ENCODE results near the gene SETBP1. TPM values are rescaled to one million over a fixed set of nuclear protein-coding genes. Genes with fewer than 3 reads are reported as not detected.

The SETBP1 gene
- total RNA-seq (2014; rRNA removed; shearing (Covaris generic); ENCODE audit: low replicate concordance), result 3.4 and 5.4 TPM in 2 replicates

DNA sequence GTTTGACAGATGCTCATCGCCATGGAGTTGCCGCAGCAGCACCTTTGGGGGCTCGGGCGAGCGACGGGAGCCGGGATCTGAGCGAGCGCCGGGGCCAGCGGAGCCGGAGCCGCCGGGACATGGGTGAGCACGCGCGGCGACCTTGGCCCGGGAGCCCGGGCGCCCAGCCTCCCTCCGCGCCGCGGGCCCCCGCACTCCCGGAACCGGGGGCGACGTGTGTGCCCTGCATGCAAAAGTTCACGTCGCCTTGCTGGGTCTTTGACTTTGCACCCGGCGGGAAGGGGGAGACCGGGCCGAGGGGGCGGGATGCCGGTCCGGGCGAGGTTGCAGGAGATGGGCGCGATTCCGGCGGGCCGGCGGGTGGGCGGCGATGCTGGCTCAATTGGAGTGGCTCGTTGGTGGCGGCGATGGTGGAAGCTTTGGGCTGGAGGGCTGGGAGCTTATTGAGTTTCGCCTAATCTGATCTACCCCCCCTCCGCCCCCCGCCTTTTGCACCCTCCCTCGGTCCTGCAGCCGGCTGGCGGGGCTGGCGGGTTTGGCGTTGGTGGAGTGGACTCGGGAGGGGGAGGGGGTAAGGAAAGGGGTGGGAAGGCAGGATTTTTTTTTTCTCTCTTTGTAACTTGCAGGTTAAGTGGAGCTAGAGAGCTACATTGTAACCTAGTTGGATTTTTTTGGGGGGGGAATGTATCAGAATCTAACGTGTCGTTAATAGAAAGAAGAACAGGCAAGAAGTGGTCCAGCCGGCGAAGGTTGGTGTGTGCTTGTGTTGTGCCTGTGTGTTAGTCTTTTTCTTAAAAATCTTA lies at the start of gene SETBP1:
Gene SETBP1, plus strand, starts transcription at position 616 of the 803 bp plus-strand sequence. CDS start 20,459 bp downstream, outside the sequence.
- Histone ChIP-seq H3K4me2 (ENCODE audit: low read depth, low read length, poor library complexity, severe bottlenecking) (peak within 1 kb of the TSS; percentile 80), H3K36me3 (ENCODE audit: insufficient read depth, low read length) (no peaks in the 10 kb centered on the region), H4K20me1 (ENCODE audit: insufficient read depth, low read depth, low read length) (no peaks in the 10 kb centered on the region), H3K4me1 (ENCODE audit: low read length) (peaks cover 35% of the 10 kb centered on the region), H3K4me3 (ENCODE audit: low read length) (peak within 1 kb of the TSS; percentile 75), H3K79me2 (ENCODE audit: low read length) (no peaks in the 10 kb centered on the region), H3K27me3 (ENCODE audit: low read length) (no peaks in the 10 kb centered on the region), H3K9ac (ENCODE audit: low read length) (peak within 1 kb of the TSS; percentile 68), H3K27ac (ENCODE audit: low read length) (no peak within 1 kb of the TSS), H3K9me3 (ENCODE audit: low read length) (no peaks in the 10 kb centered on the region), H3K9me2 (replicated peaks; ENCODE audit: insufficient read depth, low read length) (no peaks in the 10 kb centered on the region), H2AFZ (ENCODE audit: low read length) (peak within 1 kb of the TSS; percentile 71; the same call in 1 of the 2 replicates)
- DNase-seq, result peak; percentile 63

DNA sequence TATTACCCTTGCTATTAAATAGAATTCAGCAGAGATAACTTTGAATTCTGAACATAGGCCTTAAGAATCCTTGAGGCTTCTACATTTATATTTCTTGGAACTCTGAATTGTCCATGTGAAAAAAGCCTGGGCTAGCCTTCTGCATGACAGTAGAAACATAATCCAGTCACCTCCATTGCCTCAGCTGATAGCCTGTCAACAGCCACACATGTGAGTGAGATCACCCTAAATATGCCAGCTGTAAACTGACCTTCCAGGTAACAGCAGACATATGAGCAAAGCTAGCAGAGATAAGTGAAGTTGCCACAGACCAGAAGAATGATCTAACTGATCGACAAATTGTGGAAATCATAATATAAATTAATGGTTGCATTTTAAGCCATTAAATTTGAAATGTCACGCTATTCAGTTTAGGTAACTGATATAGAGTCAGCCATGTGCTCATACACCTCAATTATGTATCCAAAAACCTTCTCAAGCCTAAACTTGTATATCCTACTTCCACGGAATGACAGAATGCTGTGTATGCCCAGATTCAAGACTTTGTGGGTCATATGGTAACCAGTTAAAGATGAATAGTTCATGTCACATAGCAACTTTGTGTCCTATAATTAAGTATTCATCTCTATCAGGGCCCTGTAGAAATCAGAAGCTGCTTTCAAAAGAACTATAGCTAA lies 48.1 kb upstream of the SETBP1 start:
- H3K36me3 ChIP-seq (ENCODE audit: insufficient read depth, low read length), result no peaks in the 10 kb centered on the region
- no peak overlapping the region for H3K4me3 ChIP-seq (ENCODE audit: low read length)
- H3K79me2 ChIP-seq (ENCODE audit: low read length), result no peaks in the 10 kb centered on the region
- no peaks in the 10 kb centered on the region; the same call in 1 of the 2 replicates for H3K9me2 ChIP-seq (replicated peaks; ENCODE audit: insufficient read depth, low read length)
- H3K9me3 ChIP-seq (ENCODE audit: low read length), result no peaks in the 10 kb centered on the region
- no peaks in the 10 kb centered on the region for H4K20me1 ChIP-seq (ENCODE audit: insufficient read depth, low read depth, low read length)
- H2AFZ ChIP-seq (ENCODE audit: low read length), result no peak overlapping the region
- DNase-seq, result no peak
- H3K27ac ChIP-seq (ENCODE audit: low read length), result no peak overlapping the region
- H3K4me1 ChIP-seq (ENCODE audit: low read length), result peaks cover 4% of the 10 kb centered on the region; the same call in 1 of the 2 replicates
- H3K4me2 ChIP-seq (ENCODE audit: low read depth, low read length, poor library complexity, severe bottlenecking), result no peak overlapping the region
- no peak overlapping the region for H3K9ac ChIP-seq (ENCODE audit: low read length)
- no peaks in the 10 kb centered on the region for H3K27me3 ChIP-seq (ENCODE audit: low read length)

- no peaks in the 10 kb centered on the region for H3K36me3 ChIP-seq (ENCODE audit: insufficient read depth, low read length)
- peaks cover 4% of the 10 kb centered on the region; the same call in 1 of the 2 replicates for H3K4me1 ChIP-seq (ENCODE audit: low read length)
- DNase-seq, result no peak
- no peaks in the 10 kb centered on the region for H4K20me1 ChIP-seq (ENCODE audit: insufficient read depth, low read depth, low read length)
- H3K9me2 ChIP-seq (replicated peaks; ENCODE audit: insufficient read depth, low read length), result no peaks in the 10 kb centered on the region; the same call in 1 of the 2 replicates
- no peaks in the 10 kb centered on the region for H3K9me3 ChIP-seq (ENCODE audit: low read length)
- no peaks in the 10 kb centered on the region for H3K27me3 ChIP-seq (ENCODE audit: low read length)
- H3K9ac ChIP-seq (ENCODE audit: low read length), result no peak overlapping the region
- H3K27ac ChIP-seq (ENCODE audit: low read length), result no peak overlapping the region
- no peak overlapping the region for H2AFZ ChIP-seq (ENCODE audit: low read length)
- no peaks in the 10 kb centered on the region for H3K79me2 ChIP-seq (ENCODE audit: low read length)
- H3K4me2 ChIP-seq (ENCODE audit: low read depth, low read length, poor library complexity, severe bottlenecking), result no peak overlapping the region
- no peak overlapping the region for H3K4me3 ChIP-seq (ENCODE audit: low read length)
Measured at GRCh38 chr18:44635546-44635945, 45.1 kb upstream of the SETBP1 start.

DNA sequence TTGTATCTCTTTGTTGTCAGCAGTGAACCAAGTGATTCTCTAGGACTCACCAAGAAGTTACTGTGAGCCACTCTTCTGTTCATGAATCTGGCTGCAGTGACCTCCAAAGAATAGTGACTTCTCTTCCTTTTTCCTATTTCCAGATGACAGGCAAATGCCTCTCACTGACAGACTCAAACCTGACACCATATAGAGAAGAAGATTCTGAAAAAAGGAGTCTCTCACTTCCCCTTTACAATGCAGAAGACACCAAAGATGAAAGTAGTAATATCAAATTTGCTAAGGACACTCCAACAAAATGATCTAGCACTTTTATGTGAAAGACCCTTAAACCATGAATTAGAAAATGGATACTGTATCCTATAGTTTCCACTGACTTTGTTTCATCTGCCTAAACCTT lies 44.4 kb upstream of the SETBP1 start:
- Histone ChIP-seq H3K9me2 (replicated peaks; ENCODE audit: insufficient read depth, low read length) (no peaks in the 10 kb centered on the region; the same call in 1 of the 2 replicates), H4K20me1 (ENCODE audit: insufficient read depth, low read depth, low read length) (no peaks in the 10 kb centered on the region), H2AFZ (ENCODE audit: low read length) (no peak overlapping the region), H3K79me2 (ENCODE audit: low read length) (no peaks in the 10 kb centered on the region), H3K9ac (ENCODE audit: low read length) (no peak overlapping the region), H3K4me3 (ENCODE audit: low read length) (no peak overlapping the region), H3K4me2 (ENCODE audit: low read depth, low read length, poor library complexity, severe bottlenecking) (no peak overlapping the region), H3K27ac (ENCODE audit: low read length) (no peak overlapping the region), H3K27me3 (ENCODE audit: low read length) (no peaks in the 10 kb centered on the region), H3K9me3 (ENCODE audit: low read length) (no peaks in the 10 kb centered on the region), H3K4me1 (ENCODE audit: low read length) (peaks cover 4% of the 10 kb centered on the region; the same call in 1 of the 2 replicates), H3K36me3 (ENCODE audit: insufficient read depth, low read length) (no peaks in the 10 kb centered on the region)
- peak; percentile 41 for DNase-seq

DNA sequence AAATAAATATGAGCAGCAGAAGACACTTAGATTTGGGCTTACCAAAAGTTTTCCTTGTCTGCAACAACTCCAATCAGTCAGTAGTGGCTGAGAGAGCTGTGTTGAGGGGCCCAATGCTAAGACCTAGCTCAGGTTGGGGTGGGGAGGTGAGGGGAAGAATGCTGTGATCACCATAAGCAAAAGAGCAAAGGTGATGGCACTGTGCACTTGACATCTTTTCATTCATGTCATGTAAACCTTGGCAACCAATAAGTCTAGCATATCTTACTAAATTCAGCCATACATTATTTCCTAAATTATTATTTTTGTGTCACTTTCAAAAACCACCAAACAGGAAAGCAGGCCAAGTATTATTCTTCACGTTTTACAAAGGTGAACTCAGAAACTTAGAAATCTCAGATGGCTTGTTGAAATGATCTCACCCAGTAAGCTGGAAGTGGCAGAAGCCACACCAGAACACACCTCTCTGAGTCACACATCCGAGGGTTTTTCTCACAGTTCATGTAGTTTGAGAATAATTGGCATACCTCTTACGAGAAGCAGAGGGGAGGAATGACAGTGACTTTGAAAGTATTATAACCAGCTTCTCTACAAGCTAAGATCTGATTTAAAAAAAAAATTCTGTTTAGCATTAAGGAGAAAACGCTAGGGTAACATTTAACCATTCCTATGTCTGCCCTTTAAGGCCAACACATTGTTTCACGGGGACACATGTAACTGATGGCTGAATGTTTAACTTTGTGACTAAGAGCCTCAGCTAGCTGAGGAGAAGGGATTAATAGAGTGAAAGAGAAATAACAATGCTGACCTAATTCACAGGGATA lies 43.3 kb upstream of the SETBP1 start:
- no peak for DNase-seq

GRCh38 chr18:44638034-44638540 lies 42.6 kb upstream of the SETBP1 start:
- Histone ChIP-seq H3K4me3 (ENCODE audit: low read length) (no peak overlapping the region), H3K27ac (ENCODE audit: low read length) (no peak overlapping the region), H2AFZ (ENCODE audit: low read length) (no peak overlapping the region), H3K36me3 (ENCODE audit: insufficient read depth, low read length) (no peaks in the 10 kb centered on the region), H3K9ac (ENCODE audit: low read length) (no peak overlapping the region), H4K20me1 (ENCODE audit: insufficient read depth, low read depth, low read length) (no peaks in the 10 kb centered on the region), H3K9me3 (ENCODE audit: low read length) (no peaks in the 10 kb centered on the region), H3K27me3 (ENCODE audit: low read length) (no peaks in the 10 kb centered on the region), H3K4me1 (ENCODE audit: low read length) (peaks cover 4% of the 10 kb centered on the region; the same call in 1 of the 2 replicates), H3K79me2 (ENCODE audit: low read length) (no peaks in the 10 kb centered on the region), H3K9me2 (replicated peaks; ENCODE audit: insufficient read depth, low read length) (no peaks in the 10 kb centered on the region), H3K4me2 (ENCODE audit: low read depth, low read length, poor library complexity, severe bottlenecking) (no peak overlapping the region)
- DNase-seq, result no peak

More for the DNA sequence above, 43.3 kb upstream of the SETBP1 start:
- no peak overlapping the region for H3K4me3 ChIP-seq (ENCODE audit: low read length)
- H3K27ac ChIP-seq (ENCODE audit: low read length), result no peak overlapping the region
- H3K9me2 ChIP-seq (replicated peaks; ENCODE audit: insufficient read depth, low read length), result no peaks in the 10 kb centered on the region
- no peaks in the 10 kb centered on the region for H3K27me3 ChIP-seq (ENCODE audit: low read length)
- H3K9ac ChIP-seq (ENCODE audit: low read length), result no peak overlapping the region
- H2AFZ ChIP-seq (ENCODE audit: low read length), result no peak overlapping the region
- H3K36me3 ChIP-seq (ENCODE audit: insufficient read depth, low read length), result no peaks in the 10 kb centered on the region
- no peaks in the 10 kb centered on the region for H3K79me2 ChIP-seq (ENCODE audit: low read length)
- no peak overlapping the region for H3K4me2 ChIP-seq (ENCODE audit: low read depth, low read length, poor library complexity, severe bottlenecking)
- no peaks in the 10 kb centered on the region for H3K9me3 ChIP-seq (ENCODE audit: low read length)
- peaks cover 4% of the 10 kb centered on the region; the same call in 1 of the 2 replicates for H3K4me1 ChIP-seq (ENCODE audit: low read length)
- H4K20me1 ChIP-seq (ENCODE audit: insufficient read depth, low read depth, low read length), result no peaks in the 10 kb centered on the region

DNA sequence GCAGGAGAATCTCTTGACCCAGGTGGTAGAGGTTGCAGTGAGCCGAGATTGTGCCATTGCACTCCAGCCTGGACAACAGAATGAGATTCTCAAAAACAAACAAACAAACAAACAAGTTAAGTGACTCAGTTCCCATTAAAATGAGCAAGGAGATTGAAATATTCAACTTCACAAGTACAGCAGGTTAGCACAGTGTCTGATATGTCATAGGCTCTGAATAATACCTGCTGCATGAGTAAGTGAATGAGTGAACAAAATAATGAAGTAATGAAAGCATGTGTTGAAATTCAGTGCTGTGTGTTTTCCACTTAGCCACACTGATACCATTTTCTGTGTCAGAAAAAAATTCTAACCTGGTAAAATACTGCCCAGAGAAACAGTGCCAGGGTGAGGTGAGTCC lies 41.9 kb upstream of the SETBP1 start:
- Histone ChIP-seq H3K79me2 (ENCODE audit: low read length) (no peaks in the 10 kb centered on the region), H3K36me3 (ENCODE audit: insufficient read depth, low read length) (no peaks in the 10 kb centered on the region), H4K20me1 (ENCODE audit: insufficient read depth, low read depth, low read length) (no peaks in the 10 kb centered on the region), H3K9me3 (ENCODE audit: low read length) (no peaks in the 10 kb centered on the region), H3K27me3 (ENCODE audit: low read length) (no peaks in the 10 kb centered on the region), H3K9me2 (replicated peaks; ENCODE audit: insufficient read depth, low read length) (no peaks in the 10 kb centered on the region), H3K27ac (ENCODE audit: low read length) (no peak overlapping the region), H3K9ac (ENCODE audit: low read length) (no peak overlapping the region), H3K4me3 (ENCODE audit: low read length) (no peak overlapping the region), H2AFZ (ENCODE audit: low read length) (no peak overlapping the region), H3K4me1 (ENCODE audit: low read length) (peaks cover 4% of the 10 kb centered on the region; the same call in 1 of the 2 replicates), H3K4me2 (ENCODE audit: low read depth, low read length, poor library complexity, severe bottlenecking) (no peak overlapping the region)
- DNase-seq, result no peak
